Calu3 (cell line): ENCODE measurements around the gene ERC2. TPM values are rescaled to one million over a fixed set of nuclear protein-coding genes. Genes with fewer than 3 reads are reported as not detected.

Experiments
- BruUV-seq: library from RNA; stranded (reverse); fragments of 400-500 nt; replicated peaks from 2 replicates; lab custom pipeline; 2021; lab: Mats Ljungman, UMichigan
- CTCF ChIA-PET: fragments of 300-600 bp; sonication (Branson Sonifier 250); formaldehyde crosslinking; loops from one replicate; lab custom pipeline; 2022; ENCODE audit warnings: antibody characterized with exemption; lab: Charles Lee
- DNase-seq: peaks from one replicate; pipeline ENCODE4 v3.0.0; 2022
- H3K27ac Mint-ChIP-seq: one replicate; pipeline ENCODE4 v1.8.0; 2022; ENCODE audit warnings: mixed read lengths; ENCODE audit not compliant: unreplicated experiment
- H3K27me3 Mint-ChIP-seq: one replicate; pipeline ENCODE4 v1.8.0; 2022; ENCODE audit warnings: mixed read lengths; ENCODE audit not compliant: unreplicated experiment
- H3K36me3 Mint-ChIP-seq: one replicate; pipeline ENCODE4 v1.8.0; 2022; ENCODE audit warnings: mild to moderate bottlenecking, moderate library complexity, mixed read lengths; ENCODE audit not compliant: insufficient read depth, unreplicated experiment
- H3K4me1 Mint-ChIP-seq: one replicate; pipeline ENCODE4 v1.8.0; 2022; ENCODE audit warnings: mild to moderate bottlenecking, low read depth, mixed read lengths; ENCODE audit not compliant: unreplicated experiment
- H3K4me3 Mint-ChIP-seq: one replicate; pipeline ENCODE4 v1.8.0; 2022; ENCODE audit warnings: mild to moderate bottlenecking, low read depth, moderate library complexity, mixed read lengths; ENCODE audit not compliant: unreplicated experiment
- H3K9me3 Mint-ChIP-seq: one replicate; pipeline ENCODE4 v1.8.0; 2022; ENCODE audit warnings: low read depth, mixed read lengths; ENCODE audit not compliant: unreplicated experiment
- intact Hi-C: fragments of 100-400 bp; cut with micrococcal nuclease; formaldehyde crosslinking; loops from one replicate; pipeline ENCODE4 v1.10.0; 2022; ENCODE audit not compliant: unreplicated experiment
- total RNA-seq: library from RNA; stranded (reverse); gene quantifications from 2 replicates; pipeline ENCODE4 v1.2.3, GENCODE V29; 2022
- TF ChIP-seq, protein P1 (sequence below): fragments of 200-600 bp; IDR thresholded peaks from one replicate; pipeline ENCODE4 v1.8.0; 2022; ENCODE audit warnings: antibody characterized with exemption; ENCODE audit not compliant: unreplicated experiment

Gene ERC2
- total RNA-seq, 1 experiment from 2014 or later = 0.73 TPM

DNA sequence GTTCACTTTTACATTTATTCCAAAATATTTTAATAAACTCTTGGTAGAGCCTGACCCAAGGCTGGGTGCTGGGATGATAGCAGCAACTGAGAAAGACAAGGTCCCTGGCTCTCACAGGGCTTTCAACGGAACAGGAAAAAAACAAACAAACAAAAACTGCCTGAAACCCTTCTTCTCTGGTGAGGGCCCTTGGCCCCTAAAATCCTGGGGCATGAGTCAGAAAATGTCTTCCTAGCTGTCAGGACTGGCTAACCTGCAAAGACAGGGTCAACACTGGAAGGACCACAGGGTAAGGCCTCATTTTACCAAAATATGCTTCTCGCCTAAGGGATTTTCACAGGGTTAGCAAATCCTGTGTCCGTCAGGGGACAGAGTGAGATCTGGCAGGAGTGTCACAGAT is 935.5 kb downstream of the ERC2 start:
- TF ChIP-seq, protein P1, sequence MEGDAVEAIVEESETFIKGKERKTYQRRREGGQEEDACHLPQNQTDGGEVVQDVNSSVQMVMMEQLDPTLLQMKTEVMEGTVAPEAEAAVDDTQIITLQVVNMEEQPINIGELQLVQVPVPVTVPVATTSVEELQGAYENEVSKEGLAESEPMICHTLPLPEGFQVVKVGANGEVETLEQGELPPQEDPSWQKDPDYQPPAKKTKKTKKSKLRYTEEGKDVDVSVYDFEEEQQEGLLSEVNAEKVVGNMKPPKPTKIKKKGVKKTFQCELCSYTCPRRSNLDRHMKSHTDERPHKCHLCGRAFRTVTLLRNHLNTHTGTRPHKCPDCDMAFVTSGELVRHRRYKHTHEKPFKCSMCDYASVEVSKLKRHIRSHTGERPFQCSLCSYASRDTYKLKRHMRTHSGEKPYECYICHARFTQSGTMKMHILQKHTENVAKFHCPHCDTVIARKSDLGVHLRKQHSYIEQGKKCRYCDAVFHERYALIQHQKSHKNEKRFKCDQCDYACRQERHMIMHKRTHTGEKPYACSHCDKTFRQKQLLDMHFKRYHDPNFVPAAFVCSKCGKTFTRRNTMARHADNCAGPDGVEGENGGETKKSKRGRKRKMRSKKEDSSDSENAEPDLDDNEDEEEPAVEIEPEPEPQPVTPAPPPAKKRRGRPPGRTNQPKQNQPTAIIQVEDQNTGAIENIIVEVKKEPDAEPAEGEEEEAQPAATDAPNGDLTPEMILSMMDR = no peak
- no peaks in the 10 kb centered on the region for H3K27me3 Mint-ChIP-seq
- H3K9me3 Mint-ChIP-seq = peaks cover 2% of the 10 kb centered on the region
- no peaks in the 10 kb centered on the region for H3K4me1 Mint-ChIP-seq
- intact Hi-C loops = no loop called here
- CTCF ChIA-PET = no interaction called here
- no peak overlapping the region for H3K27ac Mint-ChIP-seq
- no TSS peak for BruUV-seq
- no peak for DNase-seq
- H3K4me3 Mint-ChIP-seq = no peak overlapping the region
- no peaks in the 10 kb centered on the region for H3K36me3 Mint-ChIP-seq

DNA sequence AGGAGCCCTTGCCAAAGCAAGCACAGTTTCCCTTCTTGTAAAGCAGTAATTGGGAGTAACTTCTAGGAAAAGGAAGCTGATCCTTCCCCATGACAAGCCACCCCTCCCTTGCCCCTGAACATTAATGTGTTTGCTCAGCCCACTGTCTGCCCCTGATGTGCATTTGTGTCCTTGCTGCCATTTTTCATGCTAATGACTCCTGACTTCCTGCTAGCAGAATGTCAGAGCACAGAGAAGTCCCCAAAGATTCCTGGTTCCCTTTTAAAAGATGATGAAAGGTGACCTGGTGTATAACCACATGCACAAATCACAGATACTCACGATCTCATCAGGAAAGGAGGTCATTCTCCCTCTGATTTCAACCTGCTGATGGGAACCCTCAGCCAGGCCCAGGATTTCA is 936.9 kb downstream of the ERC2 start:
- Mint-ChIP-seq H3K4me1 (no peaks in the 10 kb centered on the region), H3K36me3 (no peaks in the 10 kb centered on the region), H3K27me3 (no peaks in the 10 kb centered on the region), H3K27ac (no peak overlapping the region), H3K4me3 (no peak overlapping the region), H3K9me3 (peaks cover 2% of the 10 kb centered on the region)
- TF ChIP-seq, protein P1 = no peak
- no peak for DNase-seq
- CTCF ChIA-PET = no interaction called here
- BruUV-seq = no TSS peak
- intact Hi-C loops = no loop called here

DNA sequence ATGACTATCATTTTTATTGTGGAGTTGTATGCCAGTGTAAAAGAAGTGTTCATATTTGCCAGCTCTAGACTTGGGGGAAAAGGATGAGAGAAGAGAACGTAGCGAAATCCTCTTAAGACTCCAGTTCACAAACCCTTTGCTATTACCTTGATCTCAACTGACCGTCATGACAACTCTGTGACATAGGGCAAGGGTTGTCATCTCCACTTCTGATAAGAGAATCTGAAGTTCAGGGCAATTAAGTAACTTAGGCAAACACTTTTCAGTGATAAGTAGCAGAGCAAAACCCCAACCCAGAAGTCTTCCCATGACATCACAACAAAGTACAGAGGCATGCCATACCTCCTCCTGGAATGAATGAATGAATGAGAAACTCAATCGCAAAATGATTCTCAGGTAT is 940.9 kb downstream of the ERC2 start:
- Mint-ChIP-seq H3K4me3 (no peak overlapping the region), H3K27ac (no peak overlapping the region), H3K4me1 (no peaks in the 10 kb centered on the region), H3K27me3 (no peaks in the 10 kb centered on the region), H3K9me3 (peaks cover 4% of the 10 kb centered on the region), H3K36me3 (peaks cover 4% of the 10 kb centered on the region)
- intact Hi-C loops = no loop called here
- no TSS peak for BruUV-seq
- TF ChIP-seq, protein P1 = no peak
- no peak for DNase-seq
- CTCF ChIA-PET = no interaction called here

DNA sequence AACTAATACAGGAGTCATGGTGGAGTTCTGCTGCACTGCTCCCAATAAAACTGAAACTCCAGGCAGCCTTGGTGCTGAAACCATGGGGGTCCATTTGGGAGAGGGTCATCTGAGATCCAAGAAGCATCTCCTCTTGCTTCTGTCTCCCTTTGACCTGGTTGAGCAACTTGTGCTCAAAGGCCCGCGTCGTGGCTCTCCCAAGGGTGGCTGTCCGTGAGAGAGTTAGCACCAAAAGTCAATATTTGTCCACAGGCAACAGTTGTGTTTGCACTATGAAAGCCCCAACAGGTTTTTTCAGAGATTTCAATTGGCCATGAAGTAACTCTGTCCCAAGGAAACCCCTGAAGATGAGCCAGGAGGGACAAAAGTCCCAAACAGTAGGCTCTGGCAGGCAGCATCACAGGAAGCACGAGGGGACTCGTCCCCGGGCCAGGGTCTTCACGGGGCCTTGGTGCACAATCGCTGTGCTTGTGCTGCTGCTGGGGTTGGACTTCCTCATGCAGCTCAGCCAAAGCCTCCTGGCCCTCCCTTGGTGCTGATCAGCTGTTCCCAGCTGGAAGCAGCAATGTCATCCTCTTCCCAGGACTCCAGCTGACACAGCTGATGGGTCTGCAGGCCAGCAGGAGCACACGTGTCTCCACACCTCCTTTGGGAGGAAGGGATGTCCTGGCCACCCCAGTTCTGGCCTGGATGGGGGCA is 941.8 kb downstream of the ERC2 start:
- no peak overlapping the region for H3K4me3 Mint-ChIP-seq
- H3K9me3 Mint-ChIP-seq = peaks cover 4% of the 10 kb centered on the region
- intact Hi-C loops = no loop called here
- H3K27me3 Mint-ChIP-seq = no peaks in the 10 kb centered on the region
- no peaks in the 10 kb centered on the region for H3K4me1 Mint-ChIP-seq
- peaks cover 4% of the 10 kb centered on the region for H3K36me3 Mint-ChIP-seq
- CTCF ChIA-PET = no interaction called here
- no TSS peak for BruUV-seq
- DNase-seq = no peak
- H3K27ac Mint-ChIP-seq = no peak overlapping the region
- TF ChIP-seq, protein P1 = no peak
